GM23248 (cell line): ENCODE results near the gene ZNF33B.

Source experiments
- EZH2 ChIP-seq: fragments of 200-600 bp; sonication (generic); IDR thresholded peaks from 2 replicates; pipeline ENCODE4 v1.6.1; 2018; ENCODE audit warnings: antibody characterized with exemption, mild to moderate bottlenecking; ENCODE audit not compliant: insufficient read depth, poor library complexity, severe bottlenecking
- EZH2phosphoT487 ChIP-seq: fragments of 200-600 bp; sonication (generic); IDR thresholded peaks from 2 replicates; pipeline ENCODE4 v1.6.1; 2018; ENCODE audit warnings: antibody characterized with exemption, moderate library complexity, mild to moderate bottlenecking, low read depth; ENCODE audit not compliant: insufficient read depth

DNA sequence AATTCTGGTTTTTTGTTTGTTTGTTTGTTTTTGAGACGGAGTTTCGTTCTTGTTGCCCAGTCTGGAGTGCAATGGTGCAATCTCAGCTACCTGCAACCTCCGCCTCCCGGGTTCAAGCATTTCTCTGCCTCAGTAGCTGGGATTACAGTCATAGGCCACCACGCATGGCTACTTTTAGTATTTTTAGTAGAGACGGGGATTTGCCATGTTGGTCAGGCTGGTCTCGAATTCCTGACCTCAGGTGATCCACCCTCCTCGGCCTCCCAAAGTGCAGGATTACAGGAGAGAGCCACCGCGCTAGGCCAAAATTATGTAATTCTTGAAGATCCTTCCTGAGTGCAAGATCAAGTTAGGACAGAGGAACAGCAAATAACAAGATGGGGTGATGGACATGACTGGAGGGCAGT is 719 bp downstream of the ZNF33B start:
- TF ChIP-seq EZH2 = no peak
- no peak for TF ChIP-seq EZH2phosphoT487
